ENCODE results near the gene ASB15. TPM values are rescaled to one million over a fixed set of nuclear protein-coding genes. Genes with fewer than 3 reads are reported as not detected.

Gene ASB15
- total RNA-seq, 1 donor from 2014 or later, result not detected

GRCh38 chr7:123665157-123665556 is 63.5 kb downstream of the ASB15 start:
- Mint-ChIP-seq H3K4me1 (ENCODE audit: unreplicated experiment) (no peaks in the 10 kb centered on the region), H3K9me3 (ENCODE audit: unreplicated experiment) (no peaks in the 10 kb centered on the region), H3K4me3 (ENCODE audit: unreplicated experiment) (no peak overlapping the region), H3K27me3 (ENCODE audit: unreplicated experiment) (peaks cover 5% of the 10 kb centered on the region), H3K27ac (ENCODE audit: unreplicated experiment) (no peak overlapping the region), H3K36me3 (ENCODE audit: low read depth, unreplicated experiment) (no peaks in the 10 kb centered on the region)
- DNase-seq (ENCODE audit: low spot score), result no peak
- TF ChIP-seq, protein P1, sequence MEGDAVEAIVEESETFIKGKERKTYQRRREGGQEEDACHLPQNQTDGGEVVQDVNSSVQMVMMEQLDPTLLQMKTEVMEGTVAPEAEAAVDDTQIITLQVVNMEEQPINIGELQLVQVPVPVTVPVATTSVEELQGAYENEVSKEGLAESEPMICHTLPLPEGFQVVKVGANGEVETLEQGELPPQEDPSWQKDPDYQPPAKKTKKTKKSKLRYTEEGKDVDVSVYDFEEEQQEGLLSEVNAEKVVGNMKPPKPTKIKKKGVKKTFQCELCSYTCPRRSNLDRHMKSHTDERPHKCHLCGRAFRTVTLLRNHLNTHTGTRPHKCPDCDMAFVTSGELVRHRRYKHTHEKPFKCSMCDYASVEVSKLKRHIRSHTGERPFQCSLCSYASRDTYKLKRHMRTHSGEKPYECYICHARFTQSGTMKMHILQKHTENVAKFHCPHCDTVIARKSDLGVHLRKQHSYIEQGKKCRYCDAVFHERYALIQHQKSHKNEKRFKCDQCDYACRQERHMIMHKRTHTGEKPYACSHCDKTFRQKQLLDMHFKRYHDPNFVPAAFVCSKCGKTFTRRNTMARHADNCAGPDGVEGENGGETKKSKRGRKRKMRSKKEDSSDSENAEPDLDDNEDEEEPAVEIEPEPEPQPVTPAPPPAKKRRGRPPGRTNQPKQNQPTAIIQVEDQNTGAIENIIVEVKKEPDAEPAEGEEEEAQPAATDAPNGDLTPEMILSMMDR (IDR thresholded peaks at IDR 0.05; ENCODE audit: unreplicated experiment), result no peak

DNA sequence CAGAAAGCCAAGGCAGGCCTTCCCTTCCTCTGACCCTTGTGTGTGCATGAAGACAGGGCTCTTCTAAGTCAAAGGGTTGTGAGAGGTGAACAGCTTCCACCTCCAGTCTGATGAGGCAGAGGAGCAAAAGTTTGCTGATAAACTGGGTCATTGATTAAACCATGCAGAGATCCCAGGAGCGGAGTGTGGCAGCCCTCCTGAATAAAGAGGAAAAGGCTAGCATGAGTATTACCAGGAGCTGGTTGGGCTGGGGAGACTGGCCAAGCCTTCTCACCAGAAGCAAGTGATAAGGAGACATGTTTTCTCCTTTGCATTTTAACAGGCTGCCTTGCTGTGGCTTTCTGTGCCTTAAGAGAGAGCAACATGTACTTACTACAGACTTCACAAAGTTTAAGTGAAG is 64.3 kb downstream of the ASB15 start:
- H3K36me3 Mint-ChIP-seq (ENCODE audit: low read depth, unreplicated experiment), result no peaks in the 10 kb centered on the region
- H3K4me1 Mint-ChIP-seq (ENCODE audit: unreplicated experiment), result no peaks in the 10 kb centered on the region
- TF ChIP-seq, protein P1 (IDR thresholded peaks at IDR 0.05; ENCODE audit: unreplicated experiment), result no peak
- no peak overlapping the region for H3K4me3 Mint-ChIP-seq (ENCODE audit: unreplicated experiment)
- no peak for DNase-seq (ENCODE audit: low spot score)
- peaks cover 5% of the 10 kb centered on the region for H3K27me3 Mint-ChIP-seq (ENCODE audit: unreplicated experiment)
- no peaks in the 10 kb centered on the region for H3K9me3 Mint-ChIP-seq (ENCODE audit: unreplicated experiment)
- no peak overlapping the region for H3K27ac Mint-ChIP-seq (ENCODE audit: unreplicated experiment)

DNA sequence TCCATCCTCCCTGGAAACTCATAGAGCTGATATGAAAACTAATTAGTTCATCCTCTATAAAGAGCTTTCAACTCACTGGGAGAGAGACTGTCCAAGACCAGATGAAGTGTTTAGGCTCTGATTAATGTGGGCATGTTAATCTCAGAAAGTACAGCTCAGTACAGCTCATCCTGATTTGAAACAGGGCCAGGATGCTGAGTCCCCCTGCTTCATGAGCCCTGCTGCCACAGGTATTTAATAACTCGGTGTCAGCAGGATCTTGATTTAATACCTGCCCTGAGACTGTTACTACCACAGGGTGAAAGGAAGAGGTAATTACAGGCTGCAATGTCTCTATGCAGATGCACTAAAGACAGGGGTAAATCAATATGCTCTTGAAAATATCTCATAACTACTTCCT is 64.9 kb downstream of the ASB15 start:
- H3K4me3 Mint-ChIP-seq (ENCODE audit: unreplicated experiment), result no peak overlapping the region
- H3K27ac Mint-ChIP-seq (ENCODE audit: unreplicated experiment), result no peak overlapping the region
- TF ChIP-seq, protein P1 (IDR thresholded peaks at IDR 0.05; ENCODE audit: unreplicated experiment), result no peak
- DNase-seq (ENCODE audit: low spot score), result no peak
- peaks cover 5% of the 10 kb centered on the region for H3K27me3 Mint-ChIP-seq (ENCODE audit: unreplicated experiment)
- no peaks in the 10 kb centered on the region for H3K36me3 Mint-ChIP-seq (ENCODE audit: low read depth, unreplicated experiment)
- no peaks in the 10 kb centered on the region for H3K4me1 Mint-ChIP-seq (ENCODE audit: unreplicated experiment)
- no peaks in the 10 kb centered on the region for H3K9me3 Mint-ChIP-seq (ENCODE audit: unreplicated experiment)

- Mint-ChIP-seq H3K27ac (ENCODE audit: unreplicated experiment) (no peak overlapping the region), H3K4me3 (ENCODE audit: unreplicated experiment) (no peak overlapping the region), H3K4me1 (ENCODE audit: unreplicated experiment) (no peaks in the 10 kb centered on the region), H3K9me3 (ENCODE audit: unreplicated experiment) (no peaks in the 10 kb centered on the region), H3K27me3 (ENCODE audit: unreplicated experiment) (peaks cover 5% of the 10 kb centered on the region), H3K36me3 (ENCODE audit: low read depth, unreplicated experiment) (no peaks in the 10 kb centered on the region)
- no peak for DNase-seq (ENCODE audit: low spot score)
- TF ChIP-seq, protein P1 (IDR thresholded peaks at IDR 0.05; ENCODE audit: unreplicated experiment), result no peak
These were observed 67.9 kb downstream of the ASB15 start for GRCh38 chr7:123669485-123669884.

GRCh38 chr7:123673137-123673732 is 71.6 kb downstream of the ASB15 start:
- H3K36me3 Mint-ChIP-seq (ENCODE audit: low read depth, unreplicated experiment), result no peaks in the 10 kb centered on the region
- TF ChIP-seq, protein P1 (IDR thresholded peaks at IDR 0.05; ENCODE audit: unreplicated experiment), result no peak
- no peaks in the 10 kb centered on the region for H3K9me3 Mint-ChIP-seq (ENCODE audit: unreplicated experiment)
- H3K4me1 Mint-ChIP-seq (ENCODE audit: unreplicated experiment), result no peaks in the 10 kb centered on the region
- H3K27ac Mint-ChIP-seq (ENCODE audit: unreplicated experiment), result no peak overlapping the region
- no peak overlapping the region for H3K4me3 Mint-ChIP-seq (ENCODE audit: unreplicated experiment)
- no peak for DNase-seq (ENCODE audit: low spot score)
- peaks cover 5% of the 10 kb centered on the region for H3K27me3 Mint-ChIP-seq (ENCODE audit: unreplicated experiment)
